ENCODE data around the gene UGT2A2.

DNA sequence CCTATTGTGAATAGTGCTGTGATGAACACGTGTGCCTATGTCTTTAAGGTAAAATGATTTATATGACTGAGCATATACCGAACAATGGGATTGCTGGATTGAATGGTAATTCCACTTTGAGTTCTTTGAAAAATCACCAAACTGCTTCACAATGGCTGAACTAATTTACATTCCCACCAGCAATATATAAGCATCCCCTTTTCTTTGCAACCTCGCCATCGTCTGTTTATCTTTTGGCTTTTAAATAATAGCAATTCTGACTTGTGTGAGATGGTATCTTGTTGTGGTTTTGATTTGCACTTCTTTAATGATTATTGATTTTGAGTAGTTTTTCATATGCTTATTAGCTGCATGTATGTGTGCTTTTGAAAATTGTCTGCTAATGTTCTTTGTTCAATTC, 45.4 kb upstream of the UGT2A2 start:
- TF ChIP-seq CTCF (IDR thresholded peaks at IDR 0.05) (no peak), POLR2A (IDR thresholded peaks at IDR 0.05) (no peak)
